Stromal cell of bone marrow (primary cell): Measurements from ENCODE around the gene GAS7.

ENCODE experiments used
- DNase-seq: peaks from one replicate; pipeline ENCODE4 v3.0.0-alpha.2; 2012; ENCODE audit warnings: low read depth

Gene GAS7

DNA sequence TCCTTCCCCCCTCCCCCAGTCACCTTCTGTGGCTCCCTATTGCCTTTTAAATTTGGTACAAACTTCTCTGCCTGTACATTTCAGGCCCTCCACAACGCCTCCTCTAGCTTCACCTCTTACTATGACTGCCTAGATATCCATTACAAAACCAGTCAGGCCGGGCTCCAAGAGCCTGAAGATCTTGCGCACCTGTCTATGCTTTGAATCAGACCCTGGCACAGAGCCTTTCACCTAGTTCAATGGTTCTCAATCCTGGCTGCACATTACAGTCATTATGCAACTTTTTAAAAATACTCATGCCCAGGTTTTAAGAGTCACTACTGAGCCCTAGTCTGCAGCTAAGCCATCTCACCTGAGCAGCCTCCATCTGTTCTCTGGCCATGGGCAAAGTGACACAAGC is 1.6 kb upstream of the GAS7 start:
- DNase-seq: no peak

DNA sequence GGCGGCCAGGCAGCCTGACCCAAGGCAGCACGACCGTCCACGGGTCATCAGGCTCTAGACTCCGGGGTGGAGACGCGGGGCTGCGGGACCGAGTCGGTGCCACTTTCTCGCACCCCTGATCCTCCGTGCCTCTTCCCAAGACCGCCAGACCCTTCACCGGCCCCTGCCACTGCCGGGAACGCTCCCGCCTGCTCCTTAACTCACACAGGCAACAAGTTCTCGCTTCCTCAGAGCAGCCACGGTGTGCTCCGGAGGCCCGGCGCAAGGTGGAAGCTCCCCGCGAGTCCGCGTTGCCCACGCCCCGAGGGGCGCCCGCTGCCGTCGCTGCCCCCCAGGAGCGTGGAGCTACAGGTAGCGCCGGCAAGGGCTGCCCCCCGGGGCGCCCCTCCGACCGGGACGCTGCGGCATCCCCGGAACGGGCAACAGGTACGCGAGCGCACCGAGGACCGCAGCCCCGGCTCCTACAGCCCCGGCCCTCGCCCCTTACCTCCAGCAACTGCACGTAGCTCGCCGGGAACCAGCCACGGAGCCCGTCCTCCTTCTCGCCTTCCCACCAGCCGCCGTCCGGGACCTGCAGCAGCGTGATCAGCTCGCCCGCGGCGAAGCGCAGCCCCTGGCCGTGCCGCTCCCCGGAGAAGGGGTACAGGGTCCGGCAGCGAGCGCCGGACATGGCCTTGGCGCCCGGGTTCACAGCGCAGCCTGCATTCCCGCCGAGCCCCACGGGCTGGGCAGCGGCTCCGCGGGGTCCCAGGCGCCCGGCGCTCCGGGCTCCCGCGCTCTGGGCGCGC is 491 bp downstream of the GAS7 start:
- no peak for DNase-seq

DNA sequence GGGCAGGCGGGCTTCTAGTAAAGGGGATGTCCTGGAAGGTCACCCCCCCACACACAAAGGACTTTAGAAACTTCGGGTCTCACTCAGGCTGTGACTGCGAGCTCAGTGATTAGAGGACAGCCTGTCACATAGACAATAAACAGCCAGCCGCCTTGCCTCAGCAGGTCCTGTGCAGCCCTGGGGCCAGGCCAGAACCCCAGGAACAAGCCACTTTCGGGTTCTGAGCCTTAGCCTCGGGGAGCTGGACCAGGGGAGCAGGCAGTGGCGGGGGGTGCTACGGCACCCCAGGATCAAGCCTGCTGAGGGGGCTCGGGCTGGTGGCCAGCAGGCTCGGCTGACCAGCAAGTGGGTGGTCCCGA is 1.1 kb downstream of the GAS7 start:
- no peak for DNase-seq

DNA sequence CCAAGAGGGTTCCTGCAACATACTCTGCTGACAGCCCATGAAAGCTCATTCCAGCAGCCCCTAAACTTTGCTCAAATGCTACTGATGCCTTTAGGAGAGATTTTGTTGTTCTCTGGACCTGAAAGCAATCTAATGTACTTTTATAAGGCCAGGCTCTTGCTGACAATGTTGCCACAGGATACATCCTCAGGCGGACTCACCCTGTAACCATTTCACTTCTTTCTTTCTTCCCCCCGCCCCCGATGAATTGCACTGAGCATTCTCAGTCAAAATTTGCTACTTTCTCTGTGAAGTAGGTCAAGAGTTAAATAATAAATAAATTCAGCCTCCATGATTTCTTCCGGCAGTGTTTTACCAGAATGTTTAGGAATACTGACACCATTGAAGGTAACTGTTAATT is 1.5 kb downstream of the GAS7 start:
- no peak for DNase-seq

DNA sequence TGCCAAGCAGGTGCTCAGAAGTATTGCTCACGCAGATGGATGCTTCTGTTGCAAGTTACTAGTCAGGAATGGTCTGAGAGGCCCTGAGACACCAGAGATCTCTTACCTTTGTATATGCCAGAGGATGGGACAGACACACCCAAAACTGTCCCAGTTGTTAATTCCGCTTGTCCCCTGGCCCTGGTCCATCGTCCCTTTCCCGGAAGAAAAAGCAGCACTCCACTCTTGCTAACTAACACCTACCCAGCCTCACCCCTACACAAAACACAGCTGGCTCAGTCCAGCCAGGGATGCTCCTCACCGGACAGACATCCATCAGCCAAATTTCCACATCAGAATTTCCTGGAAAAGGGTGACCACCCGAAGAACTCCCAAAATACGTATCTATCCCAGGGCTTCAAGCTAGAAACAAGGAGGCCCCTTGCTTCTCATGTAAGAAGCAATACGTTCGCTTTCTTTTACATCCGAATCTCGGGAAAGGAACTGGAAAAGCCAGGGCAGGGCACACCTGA is 2.0 kb downstream of the GAS7 start:
- DNase-seq: no peak

DNA sequence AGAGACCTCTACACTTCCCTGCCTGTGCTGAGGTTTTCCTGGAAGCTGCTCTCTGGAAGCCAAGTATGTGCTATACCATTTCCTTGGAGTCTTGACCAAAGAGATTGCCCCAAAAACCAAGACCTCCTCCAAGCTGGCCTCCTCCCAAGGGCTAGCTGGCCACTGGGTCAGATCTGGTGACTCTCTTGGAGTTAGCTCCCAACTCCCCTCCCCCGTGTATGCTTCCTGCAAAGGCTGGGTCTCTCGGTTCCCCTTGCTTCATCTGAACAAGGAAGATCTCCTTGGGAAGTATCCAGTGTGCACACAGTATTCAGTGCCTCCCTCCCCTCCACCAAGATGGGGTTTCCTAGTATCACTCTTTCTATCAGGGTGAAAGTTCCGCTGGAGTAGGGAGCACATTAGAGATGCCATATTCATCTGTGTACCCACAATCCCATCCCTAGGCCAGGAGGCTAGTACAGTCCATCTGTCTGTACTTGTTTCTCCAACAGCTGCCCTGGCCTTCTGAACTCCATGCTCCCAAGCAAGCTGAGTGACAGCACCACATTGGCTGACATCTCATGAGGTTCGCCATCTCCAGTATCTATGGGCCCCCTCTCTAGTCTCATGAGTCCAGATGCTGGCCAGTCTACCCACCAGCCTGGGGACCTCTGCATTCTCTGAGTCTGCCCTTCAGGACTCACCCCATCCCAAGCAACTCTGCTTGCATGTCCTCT is 3.2 kb downstream of the GAS7 start:
- DNase-seq: no peak

DNA sequence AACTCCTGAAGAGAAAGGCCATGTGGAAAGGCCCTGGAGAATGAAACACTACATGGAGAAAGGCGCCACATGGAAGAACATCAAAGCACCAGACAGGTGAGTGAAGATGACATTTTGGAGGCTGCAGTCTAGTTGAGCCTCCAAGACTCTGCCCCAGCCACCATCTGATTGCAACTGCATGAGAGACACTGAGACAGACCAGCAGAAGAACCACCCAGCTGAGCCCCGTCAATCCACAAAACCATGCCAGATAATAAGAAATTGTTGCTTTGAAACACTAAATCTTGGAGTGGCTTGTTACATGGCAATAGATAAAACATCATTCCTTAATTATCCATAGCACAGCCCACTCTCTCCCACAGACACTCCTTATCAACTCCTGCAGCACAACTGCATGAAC is 4.8 kb downstream of the GAS7 start:
- DNase-seq: no peak

DNA sequence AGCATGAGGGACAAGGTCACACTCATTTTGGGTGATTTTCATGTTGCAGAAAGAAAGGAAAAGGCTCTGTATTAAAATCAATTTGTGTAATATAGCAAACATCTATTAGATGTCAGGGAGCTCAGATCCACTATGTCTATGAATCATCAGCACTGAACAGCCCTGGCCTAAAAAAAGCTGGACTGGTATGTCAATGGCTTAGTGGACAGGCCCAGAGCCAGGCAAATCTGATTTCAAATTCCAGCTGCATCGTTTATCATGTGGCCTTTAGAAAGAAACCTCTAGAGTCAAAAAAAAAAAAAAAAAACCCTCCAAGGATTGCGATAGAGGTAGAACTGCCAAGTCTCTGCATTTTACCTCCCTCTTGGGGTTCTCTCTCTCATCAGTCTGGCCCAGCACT is 5.4 kb downstream of the GAS7 start:
- DNase-seq: peak; percentile 61

DNA sequence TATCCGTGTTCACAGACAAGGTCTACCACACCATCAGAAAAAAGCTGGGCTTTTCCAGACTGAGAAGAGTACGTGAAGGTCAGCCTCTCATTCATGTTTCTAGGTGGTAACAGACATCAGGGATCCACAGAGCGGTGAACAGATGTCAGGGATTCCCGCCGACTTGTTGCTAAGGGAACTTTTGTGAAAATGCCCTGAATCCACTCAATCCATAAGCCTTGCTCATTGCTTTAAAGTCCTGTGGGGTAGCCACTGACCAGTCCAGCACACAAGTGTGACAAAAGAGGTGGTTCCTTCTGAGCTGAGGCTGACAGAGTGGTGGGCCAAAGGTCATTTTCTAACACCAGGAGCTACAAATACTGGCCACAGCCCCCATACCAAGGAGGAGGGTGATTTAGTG is 5.9 kb downstream of the GAS7 start:
- no peak for DNase-seq

DNA sequence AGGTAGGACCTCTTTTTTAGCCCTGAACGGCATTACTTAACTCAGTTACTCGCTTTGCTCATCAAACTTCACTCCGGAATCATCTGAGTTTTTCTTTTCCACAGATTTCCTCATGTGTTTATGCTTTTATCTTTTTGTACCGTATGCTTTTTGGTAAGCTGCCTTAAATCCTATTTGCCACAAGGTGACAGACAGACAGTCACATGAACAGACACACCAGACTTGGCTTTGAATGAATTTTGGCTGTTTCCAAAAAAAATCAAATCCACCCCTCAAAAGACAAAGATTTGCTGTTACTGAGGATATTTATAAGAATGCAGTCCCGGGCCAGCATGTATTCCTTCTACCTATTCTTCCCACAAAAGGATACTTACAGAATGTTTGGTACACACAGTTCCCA is 10.9 kb downstream of the GAS7 start:
- no peak for DNase-seq

DNA sequence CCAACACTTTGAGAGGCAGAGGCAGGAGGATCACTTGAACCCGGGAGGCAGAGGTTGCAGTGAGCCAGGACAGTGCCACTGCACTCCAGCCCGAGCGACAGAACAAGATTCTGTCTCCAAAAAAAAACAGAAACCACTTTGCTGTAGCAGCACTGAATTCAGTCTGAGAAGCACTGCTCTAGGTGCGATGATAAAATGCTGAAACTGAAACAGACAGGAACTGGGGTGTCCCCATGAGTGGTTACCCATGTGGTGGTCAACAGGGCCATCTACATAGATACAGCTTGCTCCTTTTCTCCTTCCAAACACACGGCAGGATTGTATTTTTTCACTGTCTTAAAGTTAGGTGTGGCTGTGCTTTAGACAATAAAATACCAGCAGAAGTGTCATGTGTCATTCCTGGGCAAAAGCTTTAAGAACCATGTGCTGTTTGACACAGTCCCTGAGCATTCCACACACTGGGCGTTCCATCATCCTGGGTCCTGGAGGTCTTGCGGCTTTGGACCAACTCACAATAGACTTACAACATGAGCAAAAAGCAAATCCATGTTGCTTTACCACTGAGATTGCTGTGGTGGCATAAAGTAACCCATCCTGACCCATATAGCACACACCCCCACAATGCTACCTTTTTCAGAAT is 11.5 kb downstream of the GAS7 start:
- no peak for DNase-seq

DNA sequence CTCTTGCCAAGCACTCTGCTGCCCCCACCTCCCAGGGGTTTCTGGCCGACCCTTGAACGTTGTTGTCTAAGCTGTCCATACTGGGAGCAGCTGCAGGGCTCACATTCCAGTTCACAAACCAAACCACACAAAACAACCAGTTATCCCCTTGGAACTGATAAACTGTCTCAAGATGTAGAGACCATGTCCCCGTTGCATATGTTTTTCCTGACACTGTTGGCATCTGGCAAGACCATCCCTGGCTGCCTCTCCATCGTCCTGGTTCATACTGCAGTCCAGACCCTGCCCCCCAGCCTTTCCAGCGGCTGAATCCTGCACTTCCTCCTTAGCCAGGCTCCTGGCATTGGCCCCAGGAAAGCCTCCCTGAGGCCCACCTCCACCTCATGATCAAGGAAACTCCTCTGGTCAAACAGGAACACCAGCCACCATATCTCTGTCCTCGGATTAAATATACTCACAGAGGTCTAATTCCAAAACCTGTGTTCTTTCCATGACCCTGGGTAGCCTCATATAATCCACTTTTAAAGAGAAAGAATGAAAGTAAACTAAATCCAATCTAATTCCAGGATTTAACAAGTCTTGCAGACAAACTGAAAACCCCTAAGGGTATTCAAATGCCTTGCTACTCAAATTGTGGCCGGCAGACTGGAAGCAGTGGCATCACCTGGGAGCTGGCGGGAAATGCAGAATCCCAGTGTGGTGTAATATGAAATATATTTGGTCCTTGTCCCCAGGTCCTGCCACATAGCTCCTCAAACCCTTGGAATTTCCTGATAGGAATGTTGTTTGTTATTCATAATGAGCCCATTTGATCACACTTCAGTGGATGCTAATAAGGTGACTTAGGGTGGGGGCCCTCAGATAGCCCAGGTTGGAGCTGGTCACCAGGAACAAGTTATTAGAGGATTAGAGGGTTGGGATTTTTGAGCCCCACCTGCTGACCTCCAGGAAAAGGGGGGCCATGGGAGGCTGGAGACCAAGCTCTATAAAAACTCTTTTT is 14.2 kb downstream of the GAS7 start:
- no peak for DNase-seq

DNA sequence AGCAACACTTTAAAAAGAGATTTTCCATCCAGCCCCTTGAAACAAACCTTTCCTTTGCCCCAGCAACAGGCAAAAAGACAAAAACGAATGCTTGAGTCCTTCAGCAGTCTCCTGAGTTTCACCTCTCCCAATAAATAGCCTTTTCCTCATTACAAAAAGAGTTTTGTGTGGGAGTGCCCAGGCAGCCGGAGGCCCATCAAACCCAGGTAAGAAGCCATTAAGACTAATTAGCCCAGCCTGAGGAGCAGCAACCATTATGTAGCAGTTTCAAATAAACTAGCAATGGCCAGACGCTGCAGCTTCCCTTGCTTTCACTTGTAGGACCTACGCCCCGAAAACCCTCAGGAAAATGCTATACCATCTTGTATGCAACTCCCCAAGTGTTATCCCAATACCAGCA is 15.6 kb downstream of the GAS7 start:
- DNase-seq: no peak

DNA sequence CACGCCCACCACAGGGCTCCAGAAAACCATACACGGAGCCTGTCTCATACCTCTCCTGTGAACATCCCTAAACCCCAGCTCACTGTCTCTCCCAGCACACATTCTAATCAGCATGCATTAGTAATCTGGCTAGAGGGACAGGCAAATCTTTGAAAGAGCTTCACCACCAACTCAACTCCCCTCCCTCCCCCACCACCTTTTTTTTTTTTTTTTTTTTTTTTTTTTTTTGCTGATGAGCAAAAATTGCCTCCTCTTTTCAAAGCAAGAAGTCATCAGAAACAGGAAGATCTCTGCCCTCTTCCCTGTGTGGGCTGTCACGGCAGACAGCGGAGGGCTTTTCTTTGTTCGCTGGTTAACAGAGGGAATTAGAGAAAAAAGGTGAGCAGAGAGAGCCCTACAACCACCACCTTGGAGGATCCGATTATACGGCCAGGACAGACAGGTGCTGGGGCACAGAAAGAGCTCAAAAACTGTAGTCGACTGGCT is 19.9 kb downstream of the GAS7 start:
- DNase-seq: no peak

DNA sequence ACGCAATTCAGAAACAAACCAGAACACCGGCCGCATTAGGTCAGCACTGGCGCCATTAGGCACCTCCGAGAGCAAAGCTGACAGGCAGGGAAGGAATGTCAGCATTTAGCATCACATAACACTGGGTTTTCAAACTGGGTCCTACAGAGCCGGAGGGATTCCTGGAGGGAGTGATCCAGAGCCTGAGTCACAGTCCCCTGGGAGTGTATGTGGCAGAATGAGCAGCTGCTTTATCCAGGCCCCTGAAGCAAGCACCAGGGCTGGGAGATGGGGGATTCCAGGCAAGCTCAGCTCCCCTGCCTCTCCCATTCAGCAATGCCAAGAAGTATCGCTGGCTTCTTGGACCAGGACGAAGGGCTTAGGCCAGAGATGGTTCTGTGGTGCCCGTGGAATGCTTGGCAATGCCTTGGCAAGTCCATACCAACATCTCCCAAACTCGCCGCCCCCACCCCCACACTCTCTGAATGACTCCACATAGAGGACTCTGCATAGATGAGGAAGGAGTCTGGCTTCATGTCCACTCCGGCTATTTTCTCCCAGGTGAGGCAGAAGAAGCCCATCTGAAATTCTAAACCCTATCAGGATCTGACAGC is 20.4 kb downstream of the GAS7 start:
- DNase-seq: peak; percentile 38

DNA sequence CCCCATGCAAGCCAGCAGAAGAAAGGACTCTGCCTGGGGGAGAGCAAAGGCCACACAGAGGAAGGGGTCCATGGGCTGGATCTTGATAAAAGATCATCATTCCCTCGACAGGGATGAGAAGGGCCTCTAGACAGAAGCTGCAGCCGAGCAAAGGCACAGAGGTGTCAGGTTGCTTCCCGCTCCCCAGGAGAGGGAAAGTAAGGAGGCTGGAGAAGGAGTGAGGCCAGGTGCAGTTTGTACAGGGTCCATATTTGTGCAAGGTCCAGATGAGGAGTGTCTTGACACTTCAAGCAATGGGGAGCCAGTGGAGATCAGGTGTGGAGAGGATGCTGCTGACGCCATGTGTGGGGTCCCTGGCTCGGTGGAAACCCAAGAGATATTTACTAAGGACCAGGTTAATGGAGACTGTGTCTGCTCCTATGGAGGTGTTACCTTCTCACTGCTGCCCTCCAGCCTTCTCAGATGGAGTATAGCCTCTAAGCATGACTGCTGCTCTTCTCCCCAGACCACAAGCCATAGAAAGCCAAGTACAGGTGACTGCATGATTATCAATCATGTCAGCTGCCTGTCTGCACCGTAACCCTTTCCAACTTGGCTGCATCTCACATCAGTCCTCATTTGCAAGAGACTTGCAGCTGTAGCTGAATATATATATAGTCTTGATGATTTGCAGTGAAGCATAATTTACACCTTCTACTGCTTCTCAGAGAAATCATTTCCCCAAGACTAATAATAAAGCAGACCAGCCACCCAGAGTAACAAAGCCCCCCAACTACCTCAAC is 21.1 kb downstream of the GAS7 start:
- no peak for DNase-seq

DNA sequence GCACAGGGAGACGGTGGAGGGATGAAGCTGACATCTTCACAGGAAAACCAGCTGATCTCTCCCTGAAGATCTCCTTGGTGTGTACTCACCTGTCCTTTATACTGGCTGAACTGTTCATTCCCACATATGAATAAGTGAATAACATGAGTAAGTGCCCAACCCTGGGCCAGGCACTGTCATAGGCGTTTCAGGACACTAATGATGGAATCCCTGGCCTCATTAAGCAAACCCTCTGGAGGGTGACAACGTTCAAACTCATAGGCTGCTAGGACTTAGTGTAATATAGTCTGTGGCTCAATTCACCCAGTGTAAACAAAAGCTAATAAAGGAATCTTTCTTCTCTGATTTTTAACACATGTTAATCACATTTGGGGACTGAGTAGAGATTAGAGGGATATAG is 24.5 kb downstream of the GAS7 start:
- DNase-seq: no peak

DNA sequence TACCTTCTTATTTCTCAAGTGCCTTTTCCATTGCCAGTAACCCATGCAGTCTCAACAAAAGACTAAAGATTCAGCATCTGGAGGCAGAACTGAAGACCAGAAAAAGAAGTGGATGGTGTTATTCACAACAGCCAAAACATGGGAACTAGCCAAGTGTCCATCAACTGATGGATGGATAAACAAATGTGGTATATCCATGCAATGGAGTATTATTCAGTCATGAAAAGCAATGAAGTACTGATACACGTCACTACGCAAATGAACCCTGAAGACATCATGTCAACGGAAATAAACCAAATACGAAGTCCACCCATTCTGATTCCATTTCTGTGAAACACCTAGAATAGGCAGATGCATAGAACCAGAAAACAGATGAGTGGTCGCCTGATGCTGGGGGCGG is 25.6 kb downstream of the GAS7 start:
- no peak for DNase-seq

DNA sequence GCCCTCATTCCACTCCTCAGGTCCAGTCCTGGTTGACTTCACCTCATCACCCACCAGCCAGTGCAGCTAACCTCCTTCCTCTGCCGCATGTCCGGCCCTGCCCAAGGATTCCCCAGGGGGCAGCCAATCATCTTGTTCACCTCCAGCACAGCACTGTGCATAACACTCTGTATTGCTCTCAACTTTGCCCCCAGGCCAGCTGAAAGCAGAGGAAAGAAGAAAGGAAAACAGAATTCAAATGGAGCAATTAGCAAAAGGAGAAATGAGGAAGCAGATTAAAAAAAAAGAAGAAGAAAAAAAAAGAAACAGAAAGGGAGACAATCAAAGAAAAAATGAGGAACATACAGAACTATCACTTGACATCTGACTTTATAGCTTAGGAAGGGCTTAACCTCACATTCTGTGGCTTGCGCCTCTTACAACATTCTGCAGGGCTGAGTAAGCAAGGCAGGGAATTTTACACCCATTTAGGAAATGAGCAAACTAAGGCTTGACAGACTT is 26.1 kb downstream of the GAS7 start:
- DNase-seq: no peak

DNA sequence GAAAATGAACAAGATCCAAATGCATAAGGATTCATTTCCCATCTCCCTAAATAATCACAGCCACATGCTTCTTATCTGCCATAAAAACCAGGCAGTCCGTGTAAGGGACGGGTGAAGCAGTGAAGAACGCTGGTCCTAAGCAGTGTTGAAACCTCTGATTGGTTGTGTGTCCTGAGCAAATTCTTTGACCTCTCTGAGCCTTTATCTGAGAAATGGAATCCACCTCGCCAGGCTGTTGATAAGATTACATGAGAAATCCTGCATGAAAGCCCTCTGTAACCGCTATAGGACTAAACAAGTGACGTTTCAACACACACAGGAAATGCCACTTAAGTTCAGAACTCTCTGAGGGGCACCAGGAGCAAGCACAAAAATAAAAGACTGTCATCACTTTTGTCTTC is 26.8 kb downstream of the GAS7 start:
- no peak for DNase-seq
